ENCODE results near the gene OVCH2. TPM values are rescaled to one million over a fixed set of nuclear protein-coding genes. Genes with fewer than 3 reads are reported as not detected.
A peak's percentile ranks its signal among the peaks of the same experiment; 100 is the strongest.
"Not testable (repeated sequence)": the region's sequence is repeated elsewhere in the genome, so short reads cannot be mapped to it uniquely, and the experiment has no call there.

OVCH2 gene
- total RNA-seq, 4 donors from 2014 or later, result not detected

DNA sequence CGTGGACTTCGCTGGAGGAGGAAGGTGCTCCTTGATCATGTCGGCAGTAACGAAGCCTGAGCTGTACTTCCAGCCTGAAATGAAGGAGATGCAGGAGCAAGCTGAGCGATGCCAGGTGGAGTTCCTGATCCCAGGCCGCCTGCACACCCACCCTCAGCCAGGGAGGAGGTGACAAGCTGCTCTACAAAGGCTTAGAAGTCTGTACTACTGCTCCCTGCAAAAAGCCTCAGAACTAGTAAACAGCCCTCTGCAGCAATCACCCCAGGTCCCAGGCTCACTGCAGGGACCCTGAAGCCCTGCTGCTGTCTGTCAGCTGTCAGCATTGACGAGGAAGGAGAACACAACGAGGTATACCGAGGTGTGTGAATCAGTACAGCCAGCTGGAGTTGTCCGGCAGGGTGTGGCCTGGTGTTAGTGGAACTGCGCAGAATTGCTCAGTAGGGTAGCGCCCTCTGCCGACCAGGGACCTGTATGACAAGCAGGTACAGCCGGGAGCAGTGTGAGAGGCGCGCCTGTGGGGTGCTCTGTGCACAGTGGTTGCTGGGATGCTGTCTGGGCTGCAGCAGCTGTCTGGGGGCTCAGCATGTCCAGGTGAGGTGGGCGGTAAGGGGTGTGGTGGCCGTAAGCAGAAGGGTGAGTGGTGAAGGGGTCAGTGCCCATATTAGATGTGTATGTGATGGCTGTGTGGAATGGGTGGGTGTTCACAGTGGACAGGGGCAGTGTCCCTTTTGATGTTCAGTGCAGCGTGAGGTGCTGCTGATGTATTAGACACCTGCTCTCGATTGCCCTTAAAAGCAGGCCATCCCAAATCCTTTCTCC lies 40.6 kb downstream of the OVCH2 start:
- peak; percentile 85 for ATAC-seq
- peaks cover 0 to 4% (median 0%) of the 10 kb centered on the region in 3 donors for H3K9me3 ChIP-seq
- H3K27me3 ChIP-seq, result no peaks in the 10 kb centered on the region
- no peaks in the 10 kb centered on the region for H3K4me1 ChIP-seq
- H3K4me3 ChIP-seq, result no peak overlapping the region
- H3K27ac ChIP-seq, result no peak overlapping the region
- 44 to 55% methylated on average over 4 to 11 of the region's 20 CpGs for WGBS, 2 donors (ENCODE audit: low coverage in 1 of 2)
- no peak for TF ChIP-seq POLR2AphosphoS5 (IDR thresholded peaks at IDR 0.05)
- TF ChIP-seq POLR2A (IDR thresholded peaks at IDR 0.05), result no peak
- TF ChIP-seq, protein P1, sequence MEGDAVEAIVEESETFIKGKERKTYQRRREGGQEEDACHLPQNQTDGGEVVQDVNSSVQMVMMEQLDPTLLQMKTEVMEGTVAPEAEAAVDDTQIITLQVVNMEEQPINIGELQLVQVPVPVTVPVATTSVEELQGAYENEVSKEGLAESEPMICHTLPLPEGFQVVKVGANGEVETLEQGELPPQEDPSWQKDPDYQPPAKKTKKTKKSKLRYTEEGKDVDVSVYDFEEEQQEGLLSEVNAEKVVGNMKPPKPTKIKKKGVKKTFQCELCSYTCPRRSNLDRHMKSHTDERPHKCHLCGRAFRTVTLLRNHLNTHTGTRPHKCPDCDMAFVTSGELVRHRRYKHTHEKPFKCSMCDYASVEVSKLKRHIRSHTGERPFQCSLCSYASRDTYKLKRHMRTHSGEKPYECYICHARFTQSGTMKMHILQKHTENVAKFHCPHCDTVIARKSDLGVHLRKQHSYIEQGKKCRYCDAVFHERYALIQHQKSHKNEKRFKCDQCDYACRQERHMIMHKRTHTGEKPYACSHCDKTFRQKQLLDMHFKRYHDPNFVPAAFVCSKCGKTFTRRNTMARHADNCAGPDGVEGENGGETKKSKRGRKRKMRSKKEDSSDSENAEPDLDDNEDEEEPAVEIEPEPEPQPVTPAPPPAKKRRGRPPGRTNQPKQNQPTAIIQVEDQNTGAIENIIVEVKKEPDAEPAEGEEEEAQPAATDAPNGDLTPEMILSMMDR (IDR thresholded peaks at IDR 0.05), result peak in 3 of 4 experiments; percentile 45 to 80 (median 67)
- no peak for TF ChIP-seq EP300 (IDR thresholded peaks at IDR 0.05)
- peaks cover 0 to 16% of the 10 kb centered on the region in 2 donors for H3K36me3 ChIP-seq

DNA sequence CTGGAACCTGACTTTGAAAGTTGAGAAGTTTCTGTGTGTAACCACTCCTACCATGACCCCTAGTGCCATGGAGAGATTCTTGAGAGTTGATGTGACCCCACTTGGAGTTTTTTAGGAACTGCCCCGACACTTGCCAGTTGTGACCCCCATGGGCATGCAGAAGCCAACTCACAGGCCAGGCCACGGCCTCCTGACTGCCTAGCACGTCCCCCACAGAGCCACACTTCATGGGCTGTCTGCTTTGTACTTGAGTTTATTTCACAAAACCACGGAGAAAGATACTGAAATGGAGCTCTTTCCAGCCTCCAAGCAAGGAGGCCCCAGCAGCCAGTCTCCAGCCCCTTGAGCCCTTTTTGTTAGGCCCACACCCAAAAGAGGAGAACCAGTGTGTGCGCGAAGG lies 41.4 kb downstream of the OVCH2 start:
- H3K9me3 ChIP-seq, result peaks cover 0 to 4% (median 0%) of the 10 kb centered on the region in 3 donors
- H3K4me3 ChIP-seq, result no peak overlapping the region
- no peaks in the 10 kb centered on the region for H3K4me1 ChIP-seq
- WGBS, 2 donors (ENCODE audit: low coverage in 1 of 2), result 75 to 100% methylated on average over 2 to 4 of the region's 6 CpGs
- peaks cover 0 to 16% of the 10 kb centered on the region in 2 donors for H3K36me3 ChIP-seq
- H3K27ac ChIP-seq, result no peak overlapping the region
- H3K27me3 ChIP-seq, result no peaks in the 10 kb centered on the region
- ATAC-seq, result no peak
- no peak for TF ChIP-seq POLR2AphosphoS5 (IDR thresholded peaks at IDR 0.05)
- no peak for TF ChIP-seq POLR2A (IDR thresholded peaks at IDR 0.05)

DNA sequence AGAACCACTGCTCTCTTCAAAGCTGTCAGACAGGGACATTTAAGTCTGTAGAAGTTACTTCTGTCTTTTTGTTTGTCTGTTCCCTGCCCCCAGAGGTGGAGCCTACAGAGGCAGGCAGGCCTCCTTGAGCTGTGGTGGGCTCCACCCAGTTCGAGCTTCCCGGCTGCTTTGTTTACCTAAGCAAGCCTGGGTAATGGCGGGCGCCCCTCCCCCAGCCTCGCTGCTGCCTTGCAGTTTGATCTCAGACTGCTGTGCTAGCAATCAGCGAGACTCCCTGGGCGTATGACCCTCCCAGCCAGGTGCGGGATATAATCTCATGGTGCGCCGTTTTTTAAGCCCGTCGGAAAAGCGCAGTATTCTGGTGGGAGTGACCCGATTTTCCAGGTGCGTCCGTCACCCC lies 42.7 kb downstream of the OVCH2 start:
- not testable (repeated sequence) for H3K4me3 ChIP-seq, H3K27me3 ChIP-seq, H3K4me1 ChIP-seq, ATAC-seq, H3K9me3 ChIP-seq, H3K27ac ChIP-seq
- 87% methylated on average over 3 of the region's 16 CpGs; no CpG with 5 or more reads in 1 of the 2 donors for WGBS, 2 donors (ENCODE audit: low coverage in 1 of 2)
- H3K36me3 ChIP-seq, result peaks cover 0 to 16% of the 10 kb centered on the region in 2 donors

DNA sequence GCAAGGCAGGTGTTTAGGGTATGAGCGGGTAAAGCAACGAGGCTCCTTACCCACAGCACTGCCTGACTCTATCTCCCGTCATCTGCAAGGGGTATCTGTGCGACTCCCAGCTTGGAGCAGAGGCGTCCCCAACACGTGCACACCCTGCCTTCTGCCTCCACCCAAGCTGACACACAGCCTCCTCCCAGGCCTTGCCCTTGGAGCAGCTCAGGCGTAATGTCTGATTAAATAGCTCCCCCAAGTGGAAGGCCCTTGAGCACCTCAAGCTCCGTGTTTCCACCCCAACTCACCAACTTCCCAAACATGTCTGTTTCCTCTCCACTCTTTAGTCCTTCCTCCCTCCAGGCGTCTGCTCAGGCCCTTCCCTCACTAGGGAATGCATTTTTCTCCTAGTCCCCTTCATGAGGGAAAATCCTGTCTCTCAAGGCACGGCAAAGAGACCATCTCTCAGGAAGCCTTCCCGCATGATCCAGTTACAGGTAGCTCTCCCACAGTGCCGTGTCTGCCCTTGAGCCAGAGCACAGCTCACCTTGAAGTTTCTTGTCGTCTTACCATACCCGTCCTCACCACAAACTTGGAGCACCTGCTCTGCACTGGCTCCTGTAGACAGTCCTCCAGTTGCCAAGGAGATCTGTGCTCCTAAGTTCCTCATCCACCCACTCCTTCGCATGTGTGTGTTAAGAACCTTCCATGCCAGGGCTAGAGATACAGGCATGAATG lies 48.8 kb downstream of the OVCH2 start:
- peak; percentile 85 for ATAC-seq
- WGBS, 2 donors (ENCODE audit: low coverage in 1 of 2), result 19 to 57% methylated on average over 4 to 14 of the region's 15 CpGs
- Histone ChIP-seq H3K4me3 (no peak overlapping the region), H3K27me3 (no peaks in the 10 kb centered on the region), H3K36me3 (peaks cover 0 to 38% of the 10 kb centered on the region in 2 donors), H3K4me1 (no peaks in the 10 kb centered on the region), H3K27ac (peak overlapping the region in 1 of 4 donors; percentile 0), H3K9me3 (no peaks in the 10 kb centered on the region)
- no peak for TF ChIP-seq POLR2A (IDR thresholded peaks at IDR 0.05)
- TF ChIP-seq, protein P1 (IDR thresholded peaks at IDR 0.05), result peak in 3 of 4 experiments; percentile 27 to 55 (median 47)

DNA sequence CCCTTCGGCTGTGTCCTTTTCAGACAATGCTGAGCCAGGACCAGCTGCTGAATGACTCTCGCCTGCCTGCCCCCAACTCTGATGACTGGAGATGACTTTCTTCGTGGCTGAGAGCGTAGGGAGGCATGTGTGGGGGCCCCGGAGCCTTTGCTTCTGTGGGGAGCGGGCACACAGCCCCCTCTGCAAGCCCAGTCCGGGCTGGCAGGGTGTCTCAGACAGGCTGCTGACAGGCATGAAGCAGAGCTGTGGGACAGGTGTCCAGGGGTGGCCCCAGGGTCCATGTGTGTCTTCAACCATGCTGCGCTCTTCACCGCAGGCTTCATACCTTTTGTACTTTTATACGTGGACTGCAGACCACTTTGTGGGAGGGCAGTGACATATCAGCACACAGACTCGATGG lies 49.6 kb downstream of the OVCH2 start:
- no peaks in the 10 kb centered on the region for H3K9me3 ChIP-seq
- TF ChIP-seq EP300 (IDR thresholded peaks at IDR 0.05) (no peak), POLR2AphosphoS5 (IDR thresholded peaks at IDR 0.05) (no peak)
- no peaks in the 10 kb centered on the region for H3K4me1 ChIP-seq
- 83% methylated on average over 5 of the region's 11 CpGs; no CpG with 5 or more reads in 1 of the 2 donors for WGBS, 2 donors (ENCODE audit: low coverage in 1 of 2)
- H3K27ac ChIP-seq, result peak overlapping the region in 1 of 4 donors; percentile 0
- H3K4me3 ChIP-seq, result no peak overlapping the region
- ATAC-seq, result peak; percentile 18
- H3K27me3 ChIP-seq, result no peaks in the 10 kb centered on the region
- H3K36me3 ChIP-seq, result peaks cover 0 to 46% of the 10 kb centered on the region in 2 donors

DNA sequence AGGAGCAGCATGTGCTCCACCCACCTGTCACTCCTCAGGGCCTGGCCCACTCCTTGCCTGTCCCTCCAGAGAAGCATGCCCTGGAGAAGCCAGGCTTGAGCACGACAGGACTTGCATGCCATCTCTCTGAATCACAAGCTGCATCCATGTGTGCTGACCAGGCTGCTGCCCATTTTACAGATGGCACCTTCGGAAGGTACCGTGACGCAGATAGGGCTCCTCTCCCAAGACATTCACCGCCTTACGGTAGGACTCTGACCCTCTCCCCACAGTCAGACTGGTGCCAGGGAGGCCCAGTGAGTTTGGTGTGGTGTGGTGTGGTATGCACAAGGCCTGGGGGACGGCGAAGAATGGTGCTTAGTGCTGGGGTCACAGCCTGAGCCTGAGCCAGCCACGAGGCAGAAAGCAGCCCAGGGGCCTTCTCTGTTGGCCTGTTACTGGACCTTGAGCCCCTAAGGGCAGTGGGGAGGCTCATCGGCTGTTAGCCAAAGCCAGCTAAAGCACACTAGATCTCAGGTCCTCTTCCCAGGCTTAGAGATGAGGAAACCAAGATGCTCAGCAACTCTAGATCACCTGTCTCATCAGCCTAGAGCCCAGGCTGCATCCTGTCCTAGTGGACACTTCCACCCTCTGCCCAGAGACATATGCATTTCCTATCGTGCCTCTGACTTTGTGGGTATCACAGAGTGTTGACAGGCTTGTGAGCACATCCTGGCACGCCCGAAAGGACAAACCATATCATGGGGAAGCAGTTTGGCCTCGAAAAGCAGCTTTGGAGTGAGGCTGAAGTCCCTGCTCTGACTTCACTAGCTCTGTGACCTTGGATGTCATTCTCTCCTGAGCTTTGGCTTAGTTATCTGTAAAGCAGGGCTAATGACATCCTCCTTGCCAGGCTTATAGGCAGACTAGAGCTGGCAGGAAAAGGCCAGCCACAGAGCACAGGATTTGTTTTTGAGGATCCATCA lies 50.7 kb downstream of the OVCH2 start:
- Histone ChIP-seq H3K27ac (no peak overlapping the region), H3K9me3 (no peaks in the 10 kb centered on the region), H3K27me3 (no peaks in the 10 kb centered on the region), H3K36me3 (peaks cover 0 to 56% of the 10 kb centered on the region in 2 donors), H3K4me1 (no peaks in the 10 kb centered on the region), H3K4me3 (no peak overlapping the region)
- ATAC-seq, result no peak
- TF ChIP-seq POLR2A (IDR thresholded peaks at IDR 0.05) (no peak), EP300 (IDR thresholded peaks at IDR 0.05) (no peak), POLR2AphosphoS5 (IDR thresholded peaks at IDR 0.05) (no peak)
- TF ChIP-seq, protein P1 (IDR thresholded peaks at IDR 0.05), result no peak
- 33 to 80% methylated on average over 1 to 3 of the region's 14 CpGs for WGBS, 2 donors (ENCODE audit: low coverage in 1 of 2)

Data from gastroesophageal sphincter (tissue), 4 donors.